ENCODE measurements around the gene PSMD1.

- TF ChIP-seq CTCF (IDR thresholded peaks at IDR 0.05; ENCODE audit: poor library complexity, severe bottlenecking) (no peak), EZH2 (IDR thresholded peaks at IDR 0.05; ENCODE audit: borderline replicate concordance, insufficient read depth, low read length, poor library complexity, severe bottlenecking) (no peak), REST (IDR thresholded peaks at IDR 0.05; ENCODE audit: borderline replicate concordance) (no peak), POLR2AphosphoS5 (IDR thresholded peaks at IDR 0.05) (no peak), RAD21 (conservative IDR thresholded peaks at IDR 0.05) (no peak), EP300 (conservative IDR thresholded peaks at IDR 0.05; ENCODE audit: poor library complexity, severe bottlenecking) (no peak), MXI1 (conservative IDR thresholded peaks at IDR 0.05; ENCODE audit: poor library complexity, severe bottlenecking) (no peak)
Observed at GRCh38 chr2:231039294-231039664, 17.4 kb upstream of the PSMD1 start.
